HepG2 (cell line): Measurements from ENCODE around the gene LSM14B. TPM values are rescaled to one million over a fixed set of nuclear protein-coding genes. Genes with fewer than 3 reads are reported as not detected.

Experiments used
- ARHGAP35 ChIP-seq: sonication (generic); formaldehyde crosslinking; IDR thresholded peaks from 2 replicates; pipeline ENCODE4 v1.9.0; 2022; ENCODE audit warnings: mild to moderate bottlenecking, inconsistent platforms, moderate library complexity, missing genetic modification reagents, borderline replicate concordance
- CENPT ChIP-seq: sonication (generic); formaldehyde crosslinking; IDR thresholded peaks from 2 replicates; pipeline ENCODE4 v1.8.0; 2022; ENCODE audit warnings: low read depth, mild to moderate bottlenecking, moderate library complexity, missing genetic modification reagents
- DZIP1 ChIP-seq: sonication (generic); formaldehyde crosslinking; IDR thresholded peaks from 2 replicates; pipeline ENCODE4 v1.5.0; 2020; ENCODE audit warnings: mild to moderate bottlenecking, missing genetic modification reagents
- ELF4 ChIP-seq: sonication (generic); formaldehyde crosslinking; IDR thresholded peaks from 2 replicates; pipeline ENCODE4 v1.5.0; 2020; ENCODE audit warnings: missing genetic modification reagents, mild to moderate bottlenecking, moderate library complexity, borderline replicate concordance
- FOXP1 ChIP-seq, 2 experiments: fragments of 450-650 bp in 1 of 2; IDR thresholded peaks; 2 replicates each; pipeline ENCODE4 v1.6.1; 2017 to 2018; ENCODE audit warnings: antibody characterized with exemption in 1 of 2
- HNRNPK ChIP-seq: fragments of 200-400 bp; formaldehyde crosslinking; IDR thresholded peaks from 2 replicates; pipeline ENCODE4 v1.6.1; 2018; ENCODE audit warnings: low read length, low read depth, moderate library complexity, mild to moderate bottlenecking; ENCODE audit not compliant: poor library complexity, severe bottlenecking
- HOXA3 ChIP-seq: sonication (generic); formaldehyde crosslinking; IDR thresholded peaks from 2 replicates; pipeline ENCODE4 v1.5.0; 2020; ENCODE audit warnings: missing genetic modification reagents
- KMT2A ChIP-seq: sonication (generic); formaldehyde crosslinking; IDR thresholded peaks from 2 replicates; pipeline ENCODE4 v1.4.0; 2020; ENCODE audit warnings: missing genetic modification reagents
- MTA1 ChIP-seq: sonication (generic); formaldehyde crosslinking; IDR thresholded peaks from 2 replicates; pipeline ENCODE4 v1.4.0; 2020; ENCODE audit warnings: missing genetic modification reagents, mild to moderate bottlenecking, borderline replicate concordance
- NONO ChIP-seq, 2 experiments: fragments of 450-650 bp in 1 of 2; sonication (generic) in 1 of 2; formaldehyde crosslinking in 1 of 2; IDR thresholded peaks in 1 of 2; conservative IDR thresholded peaks in 1 of 2; 2 replicates each; pipeline versions ENCODE4 v1.6.1 to v1.8.0; 2017 to 2022; ENCODE audit warnings: mild to moderate bottlenecking in 1 of 2, missing genetic modification reagents in 1 of 2, moderate library complexity in 1 of 2
- PCBP1 ChIP-seq: fragments of 200-400 bp; formaldehyde crosslinking; IDR thresholded peaks from 2 replicates; pipeline ENCODE4 v1.6.1; 2017; ENCODE audit warnings: mild to moderate bottlenecking, low read depth, low read length, borderline replicate concordance
- PHF8 ChIP-seq: sonication (generic); formaldehyde crosslinking; IDR thresholded peaks from 2 replicates; pipeline ENCODE4 v1.5.0; 2020; ENCODE audit warnings: missing genetic modification reagents
- SNAPC5 ChIP-seq: sonication (generic); formaldehyde crosslinking; IDR thresholded peaks from 2 replicates; pipeline ENCODE4 v1.8.1; 2023; ENCODE audit warnings: mild to moderate bottlenecking, missing genetic modification reagents, borderline replicate concordance
- TMF1 ChIP-seq: sonication (generic); formaldehyde crosslinking; IDR thresholded peaks from 2 replicates; pipeline ENCODE4 v1.8.1; 2022; ENCODE audit warnings: low read depth, missing genetic modification reagents
- ZBTB8A ChIP-seq: sonication (generic); formaldehyde crosslinking; IDR thresholded peaks from 2 replicates; pipeline ENCODE4 v1.4.0; 2020; ENCODE audit warnings: mild to moderate bottlenecking, low read depth, missing genetic modification reagents, borderline replicate concordance
- ZMAT5 ChIP-seq: sonication (generic); formaldehyde crosslinking; IDR thresholded peaks from 2 replicates; pipeline ENCODE4 v1.5.0; 2020; ENCODE audit warnings: mild to moderate bottlenecking, low read depth, missing genetic modification reagents, borderline replicate concordance
- ZNF263 ChIP-seq: sonication (generic); formaldehyde crosslinking; IDR thresholded peaks from 2 replicates; pipeline ENCODE4 v1.4.0; 2020; ENCODE audit warnings: missing genetic modification reagents
- ZNF563 ChIP-seq: sonication (generic); formaldehyde crosslinking; IDR thresholded peaks from 2 replicates; pipeline ENCODE4 v1.8.0; 2022; ENCODE audit warnings: mild to moderate bottlenecking, moderate library complexity, missing genetic modification reagents
- ZNF879 ChIP-seq: sonication (generic); formaldehyde crosslinking; IDR thresholded peaks from 2 replicates; pipeline ENCODE4 v1.8.1; 2023; ENCODE audit warnings: missing genetic modification reagents
- polyA plus RNA-seq, 8 experiments: library from polyadenylated mRNA; depleted of rRNA in 3 of 8; stranded (reverse) in 7 of 8; unstranded in 1 of 8; fragments of >200 nt; fragmentation: Illumina TruSeq in 4 of 8; extraction: Trizol in 4 of 8; gene quantifications; 2 replicates each; pipeline versions ENCODE4 v1.2.1 to v1.2.3, GENCODE V29; 2011 to 2016; ENCODE audit warnings: low read depth in 4 of 8, missing spikeins in 1 of 8, mixed read lengths in 1 of 8; ENCODE audit not compliant: insufficient read depth in 1 of 8
- total RNA-seq, 5 experiments: library from RNA; depleted of rRNA; stranded (reverse); fragments of >200 nt; fragmentation: Illumina TruSeq; extraction: Trizol; gene quantifications; 2 replicates each; pipeline ENCODE4 v1.2.3, GENCODE V29; 2016; ENCODE audit warnings: low read depth in 1 of 5
- TF ChIP-seq, protein P1 (sequence below): sonication (generic); formaldehyde crosslinking; IDR thresholded peaks from 2 replicates; pipeline ENCODE4 v1.5.1; 2020; ENCODE audit warnings: missing genetic modification reagents, mild to moderate bottlenecking, borderline replicate concordance
- TF ChIP-seq, protein P2 (sequence below): sonication (generic); formaldehyde crosslinking; IDR thresholded peaks from 2 replicates; pipeline ENCODE4 v1.4.0; 2020; ENCODE audit warnings: mild to moderate bottlenecking, missing genetic modification reagents
- TF ChIP-seq, protein P3 (sequence below): sonication (generic); formaldehyde crosslinking; IDR thresholded peaks from 2 replicates; pipeline ENCODE4 v1.4.0; 2020; ENCODE audit warnings: missing genetic modification reagents

Gene LSM14B
- total and polyA plus RNA-seq, 2 of the 13 experiments (the other 11 are each of a cell fraction or from before 2014, with no cell fraction given): 43.3 to 79.2 TPM

GRCh38 chr20:62156592-62157386 is 34.5 kb downstream of the LSM14B start (continued):
- TF ChIP-seq DZIP1 (CRISPR knock-in tag): no peak
- peak; percentile 52; the same call in 1 of the 2 replicates for TF ChIP-seq HOXA3 (CRISPR knock-in tag)
- TF ChIP-seq KMT2A: 0 out of 2 replicates have a peak, but pooled peaks have one; percentile 50
- no peak for TF ChIP-seq FOXP1 (IDR thresholded peaks at IDR 0.05)
- TF ChIP-seq FOXP1 (CRISPR knock-in tag; IDR thresholded peaks at IDR 0.05): no peak
- TF ChIP-seq, protein P1, sequence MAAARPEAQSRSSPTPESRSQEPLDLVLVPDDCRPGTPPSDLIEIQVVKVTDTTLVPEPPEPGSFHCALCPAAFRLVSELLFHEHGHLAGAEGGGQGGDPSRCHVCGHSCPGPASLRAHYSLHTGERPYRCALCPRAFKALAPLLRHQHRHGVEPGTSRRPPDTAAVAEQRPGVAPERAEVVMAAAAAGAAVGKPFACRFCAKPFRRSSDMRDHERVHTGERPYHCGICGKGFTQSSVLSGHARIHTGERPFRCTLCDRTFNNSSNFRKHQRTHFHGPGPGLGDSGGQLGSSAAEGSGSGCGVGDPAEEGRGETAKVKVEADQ (CRISPR knock-in tag): no peak
- peak; percentile 92 for TF ChIP-seq HNRNPK
- 0 out of 2 replicates have a peak, but pooled peaks have one; percentile 81 for TF ChIP-seq PCBP1
- TF ChIP-seq TMF1 (CRISPR knock-in tag): no peak
- no peak; the same call in 1 of the 2 replicates for TF ChIP-seq ARHGAP35 (CRISPR knock-in tag)
- TF ChIP-seq ZNF879 (CRISPR knock-in tag): no peak
- no peak for TF ChIP-seq ZMAT5 (CRISPR knock-in tag)
- TF ChIP-seq ZNF263 (CRISPR knock-in tag): no peak
- TF ChIP-seq ZBTB8A (CRISPR knock-in tag): no peak
- TF ChIP-seq SNAPC5 (CRISPR knock-in tag): no peak
- TF ChIP-seq, protein P2, sequence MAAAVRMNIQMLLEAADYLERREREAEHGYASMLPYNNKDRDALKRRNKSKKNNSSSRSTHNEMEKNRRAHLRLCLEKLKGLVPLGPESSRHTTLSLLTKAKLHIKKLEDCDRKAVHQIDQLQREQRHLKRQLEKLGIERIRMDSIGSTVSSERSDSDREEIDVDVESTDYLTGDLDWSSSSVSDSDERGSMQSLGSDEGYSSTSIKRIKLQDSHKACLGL: no peak
- TF ChIP-seq ZNF563 (CRISPR knock-in tag): peak; percentile 59; the same call in 1 of the 2 replicates
- no peak for TF ChIP-seq PHF8 (CRISPR knock-in tag)
- no peak for TF ChIP-seq CENPT (CRISPR knock-in tag)
- TF ChIP-seq, protein P3, sequence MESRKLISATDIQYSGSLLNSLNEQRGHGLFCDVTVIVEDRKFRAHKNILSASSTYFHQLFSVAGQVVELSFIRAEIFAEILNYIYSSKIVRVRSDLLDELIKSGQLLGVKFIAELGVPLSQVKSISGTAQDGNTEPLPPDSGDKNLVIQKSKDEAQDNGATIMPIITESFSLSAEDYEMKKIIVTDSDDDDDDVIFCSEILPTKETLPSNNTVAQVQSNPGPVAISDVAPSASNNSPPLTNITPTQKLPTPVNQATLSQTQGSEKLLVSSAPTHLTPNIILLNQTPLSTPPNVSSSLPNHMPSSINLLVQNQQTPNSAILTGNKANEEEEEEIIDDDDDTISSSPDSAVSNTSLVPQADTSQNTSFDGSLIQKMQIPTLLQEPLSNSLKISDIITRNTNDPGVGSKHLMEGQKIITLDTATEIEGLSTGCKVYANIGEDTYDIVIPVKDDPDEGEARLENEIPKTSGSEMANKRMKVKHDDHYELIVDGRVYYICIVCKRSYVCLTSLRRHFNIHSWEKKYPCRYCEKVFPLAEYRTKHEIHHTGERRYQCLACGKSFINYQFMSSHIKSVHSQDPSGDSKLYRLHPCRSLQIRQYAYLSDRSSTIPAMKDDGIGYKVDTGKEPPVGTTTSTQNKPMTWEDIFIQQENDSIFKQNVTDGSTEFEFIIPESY (CRISPR knock-in tag): peak; percentile 96
- TF ChIP-seq MTA1 (CRISPR knock-in tag): no peak
- TF ChIP-seq ELF4 (CRISPR knock-in tag): no peak
- no peak for TF ChIP-seq NONO (IDR thresholded peaks at IDR 0.05)
- TF ChIP-seq NONO (CRISPR knock-in tag; conservative IDR thresholded peaks at IDR 0.05): no peak
